Prostate gland (tissue), 2 donors: ENCODE results near the gene ZNF143. TPM values are rescaled to one million over a fixed set of nuclear protein-coding genes. Genes with fewer than 3 reads are reported as not detected.

Experiments used
- DNase-seq: peaks from one replicate; pipeline ENCODE4 v3.0.0-alpha.2; 2019; ENCODE audit warnings: low spot score
- H3K27ac ChIP-seq, 2 donors: fragments of 200-600 bp; sonication (generic); 2 replicates each; pipeline ENCODE4 v1.5.1; 2017 to 2019
- H3K27me3 ChIP-seq: fragments of 200-600 bp; sonication (generic); replicated peaks from 2 replicates; pipeline ENCODE4 v1.5.1; 2019; ENCODE audit not compliant: insufficient read depth
- H3K36me3 ChIP-seq, 2 donors: fragments of 200-600 bp; sonication (generic); 1 replicate in 1 of 2; 2 replicates in 1 of 2; pipeline versions ENCODE4 v1.5.1 to v1.8.1; 2017 to 2019
- H3K4me1 ChIP-seq: fragments of 200-600 bp; sonication (generic); replicated peaks from 2 replicates; pipeline ENCODE4 v1.5.1; 2019
- H3K4me3 ChIP-seq, 2 donors: fragments of 200-600 bp; sonication (generic); 2 replicates each; pipeline ENCODE4 v1.5.1; 2017 to 2019
- H3K9me3 ChIP-seq: fragments of 200-600 bp; sonication (generic); 2 replicates; pipeline ENCODE4 v1.5.1; 2017
- CTCF ChIP-seq, 4 experiments: fragments of 200-600 bp in 2 of 4; fragments of 450-650 bp in 2 of 4; sonication (generic) in 2 of 4; IDR thresholded peaks; 1 replicate in 3 of 4; 2 replicates in 1 of 4; pipeline ENCODE4 v1.5.1; 2016 to 2019; ENCODE audit warnings: antibody characterized with exemption in 4 of 4, mild to moderate bottlenecking in 2 of 4, moderate library complexity in 2 of 4
- POLR2A ChIP-seq: fragments of 450-650 bp; IDR thresholded peaks from one replicate; pipeline ENCODE4 v1.6.1; 2016; ENCODE audit warnings: antibody characterized with exemption, mild to moderate bottlenecking
- POLR2AphosphoS5 ChIP-seq: sonication (generic); formaldehyde crosslinking; IDR thresholded peaks from one replicate; pipeline ENCODE4 v1.6.1; 2017; ENCODE audit warnings: antibody characterized with exemption
- WGBS: methylation state at CpG from one replicate; pipeline ENCODE4 v1.1.5; 2018; 5-methylcytosine and 5-hydroxymethylcytosine counted together
- intact Hi-C: fragments of 100-400 bp; cut with DNase I; formaldehyde crosslinking; loops from one replicate; pipeline ENCODE4 v1.14.2; 2022
- small RNA-seq, 2 donors: library from RNA; depleted of rRNA; stranded (forward); fragments of <200 nt; gene quantifications; one replicate each; pipeline ENCODE3, GENCODE V24; 2016
- total RNA-seq, 2 donors: library from RNA; depleted of rRNA; stranded (reverse); fragments of >200 nt; gene quantifications; one replicate each; pipeline ENCODE4 v1.1.0, GENCODE V29; 2016

Gene ZNF143
- total RNA-seq, 2 donors from 2014 or later = 15.5 to 41.1 TPM

GRCh38 chr11:9577556-9577955 lies 116.7 kb downstream of the ZNF143 start:
- no peak overlapping the region for H3K27ac ChIP-seq
- H3K36me3 ChIP-seq = no peaks in the 10 kb centered on the region
- no peaks in the 10 kb centered on the region for H3K9me3 ChIP-seq
- no peak for DNase-seq
- H3K4me1 ChIP-seq = no peaks in the 10 kb centered on the region
- 46% methylated on average over 7 of the region's 7 CpGs for WGBS
- H3K27me3 ChIP-seq = no peaks in the 10 kb centered on the region
- intact Hi-C loops = loop anchor here (5.0 to 10.0 kb wide), 2 partner anchors 45 to 727 kb away; partner anchors contain the start of gene ADM
- TF ChIP-seq CTCF (IDR thresholded peaks at IDR 0.05) = no peak
- TF ChIP-seq POLR2AphosphoS5 = no peak
- no peak for TF ChIP-seq POLR2A
- H3K4me3 ChIP-seq = no peak overlapping the region

Small RNA genes lying within 50 kb of the gene (small RNA-seq; reads per million reads assigned to genes)
- gene RF01210 (0 reads per million in 2 donors), gene SNORA23 (41.7 to 87.3 reads per million in 2 donors)

Other genes starting within 250 kb of the ZNF143 start
- 10 to 100 TPM; 25.4 to 84.6 TPM for gene DENND5A, start 195.7 kb upstream of the ZNF143 start, total RNA-seq
- 10 to 100 TPM; 29.9 to 54.6 TPM for gene TMEM41B, start 146.4 kb upstream of the ZNF143 start, total RNA-seq
- 10 to 100 TPM; 43.8 to 73.3 TPM for gene IPO7, start 76.4 kb upstream of the ZNF143 start, total RNA-seq
- 10 to 100 TPM; 31.0 to 33.1 TPM for gene WEE1, start 112.7 kb downstream of the ZNF143 start, total RNA-seq
- gene SWAP70, start 203.1 kb downstream of the ZNF143 start, total RNA-seq = 10 to 100 TPM; 20.8 to 25.2 TPM